H9 (cell line): Measurements from ENCODE around the gene RFTN2. TPM values are rescaled to one million over a fixed set of nuclear protein-coding genes. Genes with fewer than 3 reads are reported as not detected.
A peak's percentile ranks its signal among the peaks of the same experiment; 100 is the strongest.

Experiments
- DNase-seq: peaks from one replicate; pipeline ENCODE4 v3.0.0-alpha.2; 2017
- H2AFZ ChIP-seq: one replicate; pipeline ENCODE4 v1.6.1; 2013; ENCODE audit warnings: mild to moderate bottlenecking, low read length, control low read depth, moderate library complexity
- H2AK5ac ChIP-seq: 2 replicates; pipeline ENCODE4 v1.6.1; 2013; ENCODE audit warnings: low read length, control low read depth, mixed read lengths; ENCODE audit not compliant: insufficient read length
- H2BK120ac ChIP-seq: one replicate; pipeline ENCODE4 v1.6.1; 2013; ENCODE audit warnings: low read depth, mild to moderate bottlenecking, low read length, control low read depth, inconsistent platforms; ENCODE audit not compliant: poor library complexity, severe bottlenecking
- H2BK12ac ChIP-seq: 2 replicates; pipeline ENCODE4 v1.6.1; 2013; ENCODE audit warnings: low read length, control low read depth, mixed read lengths, low read depth; ENCODE audit not compliant: insufficient read length
- H2BK15ac ChIP-seq: 2 replicates; pipeline ENCODE4 v1.6.1; 2013; ENCODE audit warnings: low read depth, low read length, control low read depth
- H2BK20ac ChIP-seq: one replicate; pipeline ENCODE4 v1.6.1; 2013; ENCODE audit warnings: low read depth, mild to moderate bottlenecking, low read length, control low read depth, inconsistent platforms; ENCODE audit not compliant: poor library complexity, severe bottlenecking
- H2BK5ac ChIP-seq: 2 replicates; pipeline ENCODE4 v1.6.1; 2013; ENCODE audit warnings: low read length, control low read depth, mixed read lengths; ENCODE audit not compliant: insufficient read length
- H3K14ac ChIP-seq: 2 replicates; pipeline ENCODE4 v1.6.1; 2013; ENCODE audit warnings: low read length, control low read depth; ENCODE audit not compliant: insufficient read depth
- H3K18ac ChIP-seq: 2 replicates; pipeline ENCODE4 v1.6.1; 2013; ENCODE audit warnings: low read depth, mild to moderate bottlenecking, mixed read lengths, low read length, control low read depth; ENCODE audit not compliant: insufficient read length
- H3K23ac ChIP-seq: 2 replicates; pipeline ENCODE4 v1.6.1; 2013; ENCODE audit warnings: low read length, control low read depth, mixed read lengths, low read depth; ENCODE audit not compliant: insufficient read length
- H3K23me2 ChIP-seq: 2 replicates; pipeline ENCODE4 v1.6.1; 2013; ENCODE audit warnings: low read depth, mild to moderate bottlenecking, mixed read lengths, low read length, control low read depth; ENCODE audit not compliant: insufficient read length, poor library complexity, severe bottlenecking
- H3K27ac ChIP-seq: 2 replicates; pipeline ENCODE4 v1.5.1; 2013; ENCODE audit warnings: low read length, control low read depth, mixed read lengths, low read depth; ENCODE audit not compliant: insufficient read length
- H3K27me3 ChIP-seq: 2 replicates; pipeline ENCODE4 v1.6.1; 2013; ENCODE audit warnings: low read length, control low read depth, inconsistent platforms; ENCODE audit not compliant: insufficient read depth
- H3K4ac ChIP-seq: 2 replicates; pipeline ENCODE4 v1.6.1; 2013; ENCODE audit warnings: low read depth, mild to moderate bottlenecking, control low read depth, inconsistent platforms, low read length, moderate library complexity
- H3K4me1 ChIP-seq: 2 replicates; pipeline ENCODE4 v1.6.1; 2013; ENCODE audit warnings: low read length, control low read depth, inconsistent platforms; ENCODE audit not compliant: insufficient read depth
- H3K4me2 ChIP-seq: 2 replicates; pipeline ENCODE4 v1.6.1; 2013; ENCODE audit warnings: low read length, control low read depth, mixed read lengths; ENCODE audit not compliant: insufficient read length, insufficient read depth
- H3K56ac ChIP-seq: 2 replicates; pipeline ENCODE4 v1.6.1; 2013; ENCODE audit warnings: low read depth, mild to moderate bottlenecking, mixed read lengths, low read length, control low read depth; ENCODE audit not compliant: insufficient read length
- H3K79me1 ChIP-seq: 2 replicates; pipeline ENCODE4 v1.6.1; 2013; ENCODE audit warnings: low read depth, mild to moderate bottlenecking, moderate library complexity, low read length, control low read depth, inconsistent platforms; ENCODE audit not compliant: insufficient read depth, poor library complexity, severe bottlenecking
- H3K79me2 ChIP-seq: 2 replicates; pipeline ENCODE4 v1.6.1; 2013; ENCODE audit warnings: low read length, control low read depth, inconsistent platforms; ENCODE audit not compliant: insufficient read depth
- H3K9ac ChIP-seq: 2 replicates; pipeline ENCODE4 v1.6.1; 2013; ENCODE audit warnings: low read length, control low read depth, mixed read lengths; ENCODE audit not compliant: insufficient read length; ENCODE audit errors: extremely low read depth
- H3K9me3 ChIP-seq: one replicate; pipeline ENCODE4 v1.6.1; 2013; ENCODE audit warnings: low read depth, low read length, inconsistent platforms; ENCODE audit not compliant: control insufficient read depth
- H3T11ph ChIP-seq: one replicate; pipeline ENCODE4 v1.6.1; 2013; ENCODE audit warnings: mild to moderate bottlenecking, low read length, control low read depth, inconsistent platforms
- H4K20me1 ChIP-seq: one replicate; pipeline ENCODE4 v1.6.1; 2013; ENCODE audit not compliant: control insufficient read depth, insufficient read length, insufficient read depth
- H4K5ac ChIP-seq: 2 replicates; pipeline ENCODE4 v1.6.1; 2013; ENCODE audit warnings: low read depth, mild to moderate bottlenecking, mixed read lengths, low read length, control low read depth; ENCODE audit not compliant: insufficient read length
- H4K8ac ChIP-seq: replicated peaks from 2 replicates; pipeline ENCODE4 v1.6.1; 2013; ENCODE audit warnings: low read length, control low read depth, mixed read lengths, low read depth; ENCODE audit not compliant: insufficient read length
- H4K91ac ChIP-seq: 2 replicates; pipeline ENCODE4 v1.6.1; 2013; ENCODE audit warnings: low read depth, mild to moderate bottlenecking, moderate library complexity, mixed read lengths, low read length, control low read depth; ENCODE audit not compliant: insufficient read length
- H3K27ac Mint-ChIP-seq, 3 experiments: 2 replicates in 2 of 3; 3 replicates in 1 of 3; pipeline ENCODE4 v1.8.0; 2020 to 2021; ENCODE audit warnings: mixed read lengths in 3 of 3, mild to moderate bottlenecking in 1 of 3, moderate library complexity in 1 of 3
- H3K27me3 Mint-ChIP-seq: 2 replicates; pipeline ENCODE4 v1.8.0; 2021; ENCODE audit warnings: low read depth, mild to moderate bottlenecking, moderate library complexity, mixed read lengths
- H3K36me3 Mint-ChIP-seq, 3 experiments: 2 replicates in 2 of 3; 3 replicates in 1 of 3; pipeline ENCODE4 v1.8.0; 2020 to 2021; ENCODE audit warnings: low read depth in 3 of 3, mixed read lengths in 3 of 3; ENCODE audit not compliant: insufficient read depth in 1 of 3
- H3K4me1 Mint-ChIP-seq, 2 experiments: 2 replicates each; pipeline ENCODE4 v1.8.0; 2020; ENCODE audit warnings: mixed read lengths in 2 of 2
- H3K4me3 Mint-ChIP-seq, 2 experiments: 2 replicates in 1 of 2; 3 replicates in 1 of 2; pipeline ENCODE4 v1.8.0; 2020 to 2021; ENCODE audit warnings: mild to moderate bottlenecking in 2 of 2, mixed read lengths in 2 of 2, moderate library complexity in 1 of 2
- H3K9me3 Mint-ChIP-seq, 2 experiments: 2 replicates in 1 of 2; 3 replicates in 1 of 2; pipeline ENCODE4 v1.8.0; 2020; ENCODE audit warnings: mild to moderate bottlenecking in 2 of 2, mixed read lengths in 2 of 2, moderate library complexity in 1 of 2
- WGBS: extraction: QIAGEN DNeasy Blood & Tissue Kit; methylation state at CpG from one replicate; pipeline ENCODE4 v1.1.7; 2013; ENCODE audit warnings: missing lambda C conversion rate, low lambda C conversion rate, mixed read lengths; ENCODE audit not compliant: insufficient read length; ENCODE audit errors: extremely low coverage; 5-methylcytosine and 5-hydroxymethylcytosine counted together
- total RNA-seq: library from RNA; stranded (reverse); gene quantifications from 2 replicates; pipeline ENCODE4 v1.2.1, GENCODE V29; 2021
- TF ChIP-seq, protein P1 (sequence below): fragments of 200-600 bp; sonication (generic); conservative IDR thresholded peaks from 3 replicates; pipeline ENCODE4 v1.8.0; 2021; ENCODE audit warnings: antibody characterized with exemption, mild to moderate bottlenecking

RFTN2 gene
- total RNA-seq, 1 experiment from 2014 or later, result 0.28 TPM

DNA sequence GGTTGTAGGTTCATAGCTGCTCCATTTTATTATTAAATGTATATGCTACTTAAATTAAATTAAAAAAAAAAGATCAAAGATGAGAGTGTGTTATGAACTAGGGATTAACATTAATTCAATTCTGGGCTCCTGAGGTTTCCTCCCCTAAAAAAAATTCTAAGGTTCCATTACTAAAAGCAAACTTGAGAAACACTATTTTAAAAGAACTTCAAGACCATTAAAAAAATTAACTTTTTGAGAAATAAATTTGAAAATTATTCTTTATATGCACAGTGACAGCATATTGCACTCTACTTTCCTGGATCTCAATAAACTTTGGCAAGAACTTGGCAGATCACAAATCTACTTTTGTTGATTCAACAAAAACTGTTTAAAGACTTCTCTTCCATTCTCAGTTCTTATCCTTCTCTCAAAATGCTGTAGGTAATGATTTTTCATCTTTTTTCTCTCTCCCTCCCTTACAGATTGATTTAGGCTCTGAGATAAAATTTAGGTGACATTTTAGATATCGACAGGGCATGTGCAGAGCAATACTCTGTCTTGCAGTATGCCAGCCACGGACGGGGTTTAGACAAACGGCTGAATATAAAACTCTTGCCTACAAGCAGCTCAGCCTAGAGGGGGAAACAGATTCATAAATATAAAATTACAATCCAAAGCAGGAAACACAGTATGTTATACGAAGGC lies 29.2 kb upstream of the RFTN2 start:
- H3K4me2 ChIP-seq, result peak overlapping the region; percentile 62
- no peak overlapping the region for H2BK5ac ChIP-seq
- TF ChIP-seq, protein P1, sequence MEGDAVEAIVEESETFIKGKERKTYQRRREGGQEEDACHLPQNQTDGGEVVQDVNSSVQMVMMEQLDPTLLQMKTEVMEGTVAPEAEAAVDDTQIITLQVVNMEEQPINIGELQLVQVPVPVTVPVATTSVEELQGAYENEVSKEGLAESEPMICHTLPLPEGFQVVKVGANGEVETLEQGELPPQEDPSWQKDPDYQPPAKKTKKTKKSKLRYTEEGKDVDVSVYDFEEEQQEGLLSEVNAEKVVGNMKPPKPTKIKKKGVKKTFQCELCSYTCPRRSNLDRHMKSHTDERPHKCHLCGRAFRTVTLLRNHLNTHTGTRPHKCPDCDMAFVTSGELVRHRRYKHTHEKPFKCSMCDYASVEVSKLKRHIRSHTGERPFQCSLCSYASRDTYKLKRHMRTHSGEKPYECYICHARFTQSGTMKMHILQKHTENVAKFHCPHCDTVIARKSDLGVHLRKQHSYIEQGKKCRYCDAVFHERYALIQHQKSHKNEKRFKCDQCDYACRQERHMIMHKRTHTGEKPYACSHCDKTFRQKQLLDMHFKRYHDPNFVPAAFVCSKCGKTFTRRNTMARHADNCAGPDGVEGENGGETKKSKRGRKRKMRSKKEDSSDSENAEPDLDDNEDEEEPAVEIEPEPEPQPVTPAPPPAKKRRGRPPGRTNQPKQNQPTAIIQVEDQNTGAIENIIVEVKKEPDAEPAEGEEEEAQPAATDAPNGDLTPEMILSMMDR, result no peak
- no peak overlapping the region for H3K56ac ChIP-seq
- H2BK12ac ChIP-seq, result no peak overlapping the region
- no peaks in the 10 kb centered on the region for H3K79me1 ChIP-seq
- no CpG with 5 or more reads among the region's 5 CpGs for WGBS
- H4K91ac ChIP-seq, result no peak overlapping the region
- Mint-ChIP-seq H3K4me1 (peaks cover 33 to 38% of the 10 kb centered on the region in 2 experiments), H3K36me3 (peaks cover 0 to 11% (median 5%) of the 10 kb centered on the region in 3 experiments; a peak in 5 of 7 replicates), H3K4me3 (peak overlapping the region; percentile 87 to 89), H3K27me3 (no peaks in the 10 kb centered on the region), H3K27ac (peak overlapping the region; percentile 88 to 98 (median 88)), H3K9me3 (no peaks in the 10 kb centered on the region)
- no peaks in the 10 kb centered on the region for H3K9me3 ChIP-seq
- H3K9ac ChIP-seq, result peak overlapping the region; percentile 88
- no peak overlapping the region for H2BK20ac ChIP-seq
- H3K4ac ChIP-seq, result no peak overlapping the region
- no peak overlapping the region for H4K8ac ChIP-seq
- no peaks in the 10 kb centered on the region for H3K27me3 ChIP-seq
- peak overlapping the region; percentile 56 for H3K18ac ChIP-seq
- no peak overlapping the region for H4K5ac ChIP-seq
- no peak overlapping the region for H2BK120ac ChIP-seq
- H3K14ac ChIP-seq, result peak overlapping the region; percentile 80; the same call in 1 of the 2 replicates
- peak overlapping the region; percentile 80 for H2AFZ ChIP-seq
- peaks cover 16% of the 10 kb centered on the region for H3K23me2 ChIP-seq
- DNase-seq, result no peak
- peak overlapping the region; percentile 66 for H3K27ac ChIP-seq
- no peak overlapping the region for H3K23ac ChIP-seq
- no peak overlapping the region for H3T11ph ChIP-seq
- peaks cover 4% of the 10 kb centered on the region for H4K20me1 ChIP-seq
- no peaks in the 10 kb centered on the region; the same call in 1 of the 2 replicates for H3K4me1 ChIP-seq
- no peak overlapping the region for H2BK15ac ChIP-seq
- peaks cover 24% of the 10 kb centered on the region; the same call in 1 of the 2 replicates for H3K79me2 ChIP-seq
- no peak overlapping the region for H2AK5ac ChIP-seq
